GM18526 (cell line): ENCODE data around the gene GTPBP6.

Source experiments
- POLR2A ChIP-seq: IDR thresholded peaks from 3 replicates; pipeline ENCODE4 v1.6.1; 2011; ENCODE audit not compliant: insufficient read length; ENCODE audit errors: extremely low read depth

GTPBP6 gene

GRCh38 chrX:345020-345925, 26.7 kb upstream of the GTPBP6 start:
- TF ChIP-seq POLR2A = no peak

- no peak for TF ChIP-seq POLR2A
Observed at GRCh38 chrX:344371-344901, 25.8 kb upstream of the GTPBP6 start.

- no peak for TF ChIP-seq POLR2A
Observed at GRCh38 chrX:341541-342101, 23.0 kb upstream of the GTPBP6 start.

DNA sequence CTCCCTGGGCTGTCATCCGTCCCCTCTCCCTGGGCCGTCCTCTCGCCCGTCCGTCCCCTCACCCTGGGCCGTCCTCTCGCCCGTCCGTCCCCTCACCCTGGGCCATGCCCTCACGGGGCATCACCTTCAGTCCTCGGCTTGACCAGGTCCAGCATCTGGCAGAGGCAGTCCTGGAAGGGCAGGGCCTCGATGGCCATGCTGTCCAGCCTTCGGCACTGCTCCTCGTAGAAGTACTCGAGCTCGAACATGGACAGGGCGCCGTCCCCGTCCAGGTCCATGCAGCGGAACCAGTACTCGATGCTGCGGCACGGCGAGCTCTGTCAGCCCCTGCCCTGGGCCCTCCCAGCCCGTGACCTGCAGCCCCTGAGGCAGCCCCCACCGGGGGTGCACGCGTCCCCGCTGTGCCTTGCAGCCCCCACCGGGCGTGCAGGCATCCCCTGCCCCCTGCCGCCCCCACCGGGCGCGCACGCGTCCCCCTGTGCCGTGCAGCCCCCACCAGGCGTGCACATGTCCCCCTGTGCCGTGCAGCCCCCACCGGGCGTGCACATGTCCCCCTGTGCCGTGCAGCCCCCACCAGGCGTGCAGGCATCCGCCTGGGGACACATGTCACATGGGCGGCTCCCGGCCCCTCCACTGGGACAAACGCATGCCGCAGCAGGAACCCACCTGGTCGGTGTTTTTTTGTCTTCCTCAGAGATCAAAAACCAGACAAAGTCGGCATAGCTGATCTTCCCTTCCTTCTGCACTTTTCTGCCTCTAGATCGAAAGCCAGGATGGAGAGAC, 22.2 kb upstream of the GTPBP6 start:
- no peak for TF ChIP-seq POLR2A

- TF ChIP-seq POLR2A = no peak
Observed at GRCh38 chrX:340121-340520, 21.5 kb upstream of the GTPBP6 start.

DNA sequence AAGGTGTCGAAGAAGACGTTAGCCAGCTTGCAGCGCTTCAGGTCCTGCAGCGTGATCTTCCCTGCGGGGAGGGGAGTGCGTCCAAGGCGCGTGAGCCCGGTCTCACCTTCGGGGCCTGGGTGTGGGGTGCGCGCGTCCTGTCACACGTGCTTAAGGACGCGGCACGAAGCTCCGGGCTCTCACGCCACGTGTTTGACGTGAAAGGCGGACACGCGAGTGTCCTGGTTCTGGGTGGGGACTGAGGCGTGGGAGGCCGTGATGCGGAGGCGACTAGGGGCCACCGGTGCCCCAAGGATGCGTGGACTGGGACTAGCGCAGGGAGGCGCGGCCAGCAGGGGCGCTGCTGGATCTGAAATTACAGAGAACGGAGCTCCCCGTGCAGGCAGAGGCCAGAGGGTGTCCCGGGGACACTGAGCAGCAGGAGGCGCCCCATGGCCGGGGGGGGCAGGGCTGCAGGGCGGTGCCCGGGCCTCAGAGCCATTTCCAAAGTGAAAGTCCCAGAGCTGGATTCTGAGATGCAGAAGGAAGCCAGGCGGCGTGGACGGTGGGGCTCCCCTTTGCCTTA, 20.3 kb upstream of the GTPBP6 start:
- no peak for TF ChIP-seq POLR2A

- TF ChIP-seq POLR2A = no peak
Observed at GRCh38 chrX:338281-338835, 19.8 kb upstream of the GTPBP6 start.

- TF ChIP-seq POLR2A = no peak
Observed at GRCh38 chrX:337331-337831, 18.8 kb upstream of the GTPBP6 start.

DNA sequence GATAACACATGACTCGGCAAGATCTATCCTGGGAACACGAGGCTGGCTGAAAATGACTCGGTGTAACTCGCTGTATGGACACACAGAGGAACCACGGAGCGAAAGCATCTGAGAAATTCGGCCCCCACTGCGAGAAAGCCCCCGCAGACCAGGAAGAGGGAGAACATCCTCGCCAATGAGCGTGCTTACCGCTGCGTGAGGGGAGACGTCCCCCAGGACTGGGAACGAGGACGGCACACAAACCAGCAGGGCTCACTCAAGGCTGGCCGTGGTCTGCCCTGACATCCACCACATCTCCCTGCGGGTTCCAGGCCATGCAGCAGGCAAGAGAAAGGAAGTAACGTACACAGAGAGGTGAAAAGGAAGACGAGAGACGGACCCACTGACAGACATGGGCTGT, 17.6 kb upstream of the GTPBP6 start:
- TF ChIP-seq POLR2A = no peak

DNA sequence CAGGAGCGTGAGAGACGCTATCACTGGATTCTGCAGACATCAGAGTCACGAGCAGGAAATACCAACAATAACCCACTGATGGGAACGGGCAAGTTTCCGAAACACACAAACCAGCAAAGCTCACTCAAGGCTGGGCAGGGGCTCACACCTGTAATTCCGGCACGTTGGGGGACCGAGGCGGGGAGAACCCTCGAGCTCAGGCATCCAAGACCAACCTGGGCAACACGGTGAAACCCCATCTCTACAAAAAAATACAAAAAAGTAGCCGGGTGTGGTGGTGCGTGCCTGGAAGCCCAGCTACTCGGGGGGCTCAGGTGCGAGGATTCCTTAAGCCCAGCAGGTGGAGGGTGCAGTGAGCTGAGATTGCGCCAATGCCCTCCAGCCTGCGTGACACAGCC, 17.2 kb upstream of the GTPBP6 start:
- no peak for TF ChIP-seq POLR2A

- no peak for TF ChIP-seq POLR2A
Observed at GRCh38 chrX:334971-335757, 16.6 kb upstream of the GTPBP6 start.

DNA sequence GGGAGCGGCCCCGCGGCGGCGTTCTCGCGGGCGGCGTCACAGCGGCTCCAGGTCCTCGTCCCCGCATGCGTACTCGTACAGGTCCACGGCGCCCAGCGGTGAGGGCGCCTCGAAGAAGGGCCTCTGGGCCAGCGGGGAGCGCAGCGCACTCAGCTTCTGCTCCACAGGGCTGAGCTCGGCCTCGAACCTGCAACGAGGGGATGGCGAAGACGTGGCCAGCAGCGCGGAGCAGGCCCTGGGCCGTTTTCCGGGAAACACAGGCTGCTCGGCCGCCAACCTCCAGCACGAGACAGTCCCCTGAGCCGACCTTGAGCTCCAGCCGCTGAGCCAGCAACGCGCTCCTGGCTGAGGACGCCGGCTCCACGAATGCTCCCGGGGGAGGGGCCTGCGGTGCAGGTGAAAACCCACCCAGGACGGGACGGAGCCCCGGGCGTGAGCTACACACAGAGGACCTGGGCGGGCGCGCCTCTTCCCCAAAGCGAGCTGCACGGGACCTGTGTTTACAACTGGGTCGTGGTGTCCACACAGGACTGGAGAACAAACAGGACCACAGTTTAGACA, 15.8 kb upstream of the GTPBP6 start:
- no peak for TF ChIP-seq POLR2A

GRCh38 chrX:333611-334311, 15.2 kb upstream of the GTPBP6 start:
- no peak for TF ChIP-seq POLR2A

- no peak for TF ChIP-seq POLR2A
Observed at GRCh38 chrX:332916-333610, 14.5 kb upstream of the GTPBP6 start.
